ENCODE data around the gene SVOP.

- TF ChIP-seq POLR2A (IDR thresholded peaks at IDR 0.05) (no peak), CTCF (IDR thresholded peaks at IDR 0.05) (no peak)
These were observed 155.7 kb downstream of the SVOP start for GRCh38 chr12:108865169-108865568.

Data from lower leg skin (tissue), 3 donors.